ENCODE measurements around the gene PROSER3. TPM values are rescaled to one million over a fixed set of nuclear protein-coding genes. Genes with fewer than 3 reads are reported as not detected.

PROSER3 gene
- total RNA-seq, 6 experiments from 2014 or later: 3.9 to 5.5 (median 4.7) TPM

DNA sequence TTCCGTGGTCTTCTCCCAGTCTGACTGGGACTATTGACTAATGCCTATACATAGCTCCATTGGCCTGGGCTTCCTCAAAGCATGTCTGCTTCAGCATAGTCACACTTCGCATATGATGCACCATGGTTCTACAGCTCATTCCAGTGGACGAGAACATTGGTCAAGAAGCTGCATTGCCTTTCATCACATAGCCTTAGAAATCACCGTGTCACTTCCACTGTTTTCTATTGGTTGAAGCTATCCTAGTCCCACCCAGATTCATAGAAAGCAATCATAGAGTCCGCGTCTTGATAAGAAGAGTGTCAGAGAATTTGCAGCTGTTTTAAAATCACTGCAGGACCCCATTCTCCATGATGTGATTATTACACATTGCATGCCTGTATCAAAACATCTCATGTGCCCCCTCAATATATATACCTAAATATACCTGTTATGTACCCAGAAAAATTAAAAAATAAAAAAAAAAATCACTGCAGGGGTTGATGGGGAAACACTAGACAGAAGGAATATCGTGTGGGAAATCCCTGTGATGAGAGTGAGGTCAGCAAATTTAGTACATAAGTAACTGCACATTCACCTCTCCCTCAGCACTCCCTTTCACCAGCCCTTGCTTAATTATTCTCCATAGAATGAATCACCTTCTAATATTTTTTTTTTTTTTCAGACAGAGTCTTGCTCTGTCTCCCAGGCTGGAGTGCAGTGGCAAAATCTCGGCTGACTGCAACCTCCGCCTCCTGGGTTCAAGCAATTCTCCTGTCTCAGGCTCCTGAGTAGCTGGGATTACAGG, 15.2 kb downstream of the PROSER3 start:
- Histone ChIP-seq H3K4me1 (no peaks in the 10 kb centered on the region), H3K9me3 (no peaks in the 10 kb centered on the region), H3K27ac (no peak overlapping the region), H3K36me3 (no peaks in the 10 kb centered on the region), H3K27me3 (no peaks in the 10 kb centered on the region), H3K4me3 (no peak overlapping the region)
- 49% methylated on average over 8 of the region's 9 CpGs for WGBS (ENCODE audit: insufficient coverage, low coverage, low lambda C conversion rate, missing lambda C conversion rate)
- no peak for TF ChIP-seq POLR2A (IDR thresholded peaks at IDR 0.05)
- TF ChIP-seq, protein P1, sequence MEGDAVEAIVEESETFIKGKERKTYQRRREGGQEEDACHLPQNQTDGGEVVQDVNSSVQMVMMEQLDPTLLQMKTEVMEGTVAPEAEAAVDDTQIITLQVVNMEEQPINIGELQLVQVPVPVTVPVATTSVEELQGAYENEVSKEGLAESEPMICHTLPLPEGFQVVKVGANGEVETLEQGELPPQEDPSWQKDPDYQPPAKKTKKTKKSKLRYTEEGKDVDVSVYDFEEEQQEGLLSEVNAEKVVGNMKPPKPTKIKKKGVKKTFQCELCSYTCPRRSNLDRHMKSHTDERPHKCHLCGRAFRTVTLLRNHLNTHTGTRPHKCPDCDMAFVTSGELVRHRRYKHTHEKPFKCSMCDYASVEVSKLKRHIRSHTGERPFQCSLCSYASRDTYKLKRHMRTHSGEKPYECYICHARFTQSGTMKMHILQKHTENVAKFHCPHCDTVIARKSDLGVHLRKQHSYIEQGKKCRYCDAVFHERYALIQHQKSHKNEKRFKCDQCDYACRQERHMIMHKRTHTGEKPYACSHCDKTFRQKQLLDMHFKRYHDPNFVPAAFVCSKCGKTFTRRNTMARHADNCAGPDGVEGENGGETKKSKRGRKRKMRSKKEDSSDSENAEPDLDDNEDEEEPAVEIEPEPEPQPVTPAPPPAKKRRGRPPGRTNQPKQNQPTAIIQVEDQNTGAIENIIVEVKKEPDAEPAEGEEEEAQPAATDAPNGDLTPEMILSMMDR (IDR thresholded peaks at IDR 0.05): no peak
- intact Hi-C loops (cut with DNase I): no loop called here
- ATAC-seq: no peak
- no peak for DNase-seq

DNA sequence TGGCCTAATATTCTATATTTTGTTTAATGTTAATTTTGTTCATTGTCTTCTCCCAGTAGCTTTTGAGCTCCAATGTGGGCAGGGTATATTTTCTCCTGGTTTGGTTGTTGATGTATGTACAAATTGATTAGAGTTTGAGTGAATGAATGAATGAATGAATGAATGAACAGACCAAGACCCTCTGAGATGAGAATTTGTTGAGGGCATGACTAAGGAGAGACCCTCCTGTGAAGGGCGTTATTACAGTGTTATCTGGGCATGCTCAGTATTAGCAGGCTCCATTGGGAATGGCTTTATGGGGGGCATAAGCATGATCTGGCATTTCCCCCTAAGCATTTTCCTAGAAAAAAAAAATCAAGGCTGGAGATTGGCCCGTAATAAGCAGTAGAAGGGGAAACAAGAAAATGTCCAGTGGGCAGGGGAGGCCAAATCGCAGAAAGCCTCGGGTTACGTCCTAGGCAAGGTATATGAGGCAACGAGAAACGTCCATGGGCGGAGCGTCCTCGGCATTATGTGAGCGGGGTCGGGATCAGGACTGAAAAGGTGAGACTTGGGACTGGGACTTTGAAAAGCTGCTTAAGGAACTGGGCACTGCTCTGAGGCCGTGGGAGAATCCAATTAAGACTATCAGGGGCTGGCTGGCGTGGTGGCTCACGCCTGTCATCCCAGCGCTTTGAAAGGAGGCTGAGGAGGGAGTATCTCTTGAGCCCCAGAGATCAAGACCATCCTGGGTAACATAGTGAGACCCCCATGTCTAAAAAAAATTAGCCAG, 16.5 kb downstream of the PROSER3 start:
- no peaks in the 10 kb centered on the region for H3K4me1 ChIP-seq
- peak overlapping the region; percentile 73 to 81 (median 78) for H3K4me3 ChIP-seq
- no peak overlapping the region for H3K27ac ChIP-seq
- ATAC-seq (no peak), DNase-seq (no peak)
- H3K36me3 ChIP-seq: no peaks in the 10 kb centered on the region
- H3K9me3 ChIP-seq: no peaks in the 10 kb centered on the region
- 46% methylated on average over 15 of the region's 16 CpGs for WGBS (ENCODE audit: insufficient coverage, low coverage, low lambda C conversion rate, missing lambda C conversion rate)
- TF ChIP-seq, protein P1 (IDR thresholded peaks at IDR 0.05): no peak
- TF ChIP-seq POLR2A (IDR thresholded peaks at IDR 0.05): no peak
- no peaks in the 10 kb centered on the region for H3K27me3 ChIP-seq
- intact Hi-C loops (cut with DNase I): no loop called here

DNA sequence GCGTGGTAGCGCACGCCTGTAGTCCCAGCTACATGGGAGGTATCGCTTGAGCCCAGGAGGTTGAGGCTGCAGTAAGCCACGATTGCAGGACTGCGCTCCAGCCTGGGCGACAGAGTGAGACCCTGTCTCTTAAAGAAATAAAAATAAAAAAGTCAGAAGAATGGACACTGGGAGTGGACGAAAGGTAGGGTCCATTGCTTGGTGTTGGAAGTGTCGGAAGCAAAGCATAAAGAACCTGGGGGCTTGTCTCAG, 17.0 kb downstream of the PROSER3 start:
- TF ChIP-seq, protein P1 (IDR thresholded peaks at IDR 0.05): no peak
- TF ChIP-seq POLR2A (IDR thresholded peaks at IDR 0.05): no peak
- Histone ChIP-seq H3K9me3 (no peaks in the 10 kb centered on the region), H3K4me3 (peak overlapping the region; percentile 73 to 81 (median 78)), H3K27ac (no peak overlapping the region), H3K36me3 (no peaks in the 10 kb centered on the region), H3K27me3 (no peaks in the 10 kb centered on the region), H3K4me1 (no peaks in the 10 kb centered on the region)
- no peak for ATAC-seq
- no peak for DNase-seq
- intact Hi-C loops (cut with DNase I): no loop called here
- 21% methylated on average over 8 of the region's 9 CpGs for WGBS (ENCODE audit: insufficient coverage, low coverage, low lambda C conversion rate, missing lambda C conversion rate)

DNA sequence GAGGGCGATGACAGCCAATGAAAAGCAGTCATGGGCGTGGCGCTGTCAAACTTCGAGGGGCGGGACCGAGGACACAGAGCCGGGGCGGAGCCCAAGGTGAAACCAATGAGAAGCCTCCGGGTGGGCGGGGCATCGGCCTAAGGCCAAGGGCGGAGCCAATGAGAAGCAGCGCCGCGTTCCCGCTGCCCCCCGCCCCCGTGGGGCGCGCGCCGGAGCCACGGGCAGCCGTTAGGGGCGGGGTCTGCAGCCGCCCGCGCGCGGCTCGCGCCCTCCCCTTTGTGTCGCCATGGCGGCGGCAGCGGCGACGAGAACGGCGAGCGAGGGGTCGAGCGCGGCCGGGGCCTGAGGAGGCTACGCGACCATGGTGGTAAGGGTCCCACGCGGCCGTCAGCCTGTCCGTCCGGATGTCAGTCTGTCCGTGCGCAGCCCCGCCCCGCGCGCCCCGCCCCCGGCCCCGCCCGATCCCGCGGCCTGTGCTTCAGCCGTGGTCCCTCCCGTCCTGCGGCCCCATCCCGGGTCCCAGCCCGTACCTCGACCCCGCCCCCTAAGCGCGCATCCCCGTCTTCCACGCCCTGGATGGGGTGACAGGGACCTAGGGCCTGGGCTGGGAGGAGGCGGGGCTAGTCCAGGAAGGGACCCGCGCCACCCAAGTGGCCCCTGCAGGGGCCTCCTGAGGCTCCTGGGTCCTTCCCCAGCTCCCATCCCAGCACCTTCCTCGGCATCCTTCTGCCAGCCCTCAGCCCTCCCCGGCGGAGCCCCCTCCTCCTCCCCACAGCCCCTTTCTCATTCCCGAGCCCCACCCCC, 17.5 kb downstream of the PROSER3 start, which contains the start of gene ARHGAP33:
Gene ARHGAP33, plus strand, starts transcription at position 267 of the 804 bp plus-strand sequence. Its CDS starts 95 bp downstream, at position 362.
- Histone ChIP-seq H3K4me3 (peak within 1 kb of the TSS; percentile 73 to 81 (median 78)), H3K27ac (no peak within 1 kb of the TSS), H3K36me3 (no peaks in the 10 kb centered on the region), H3K9me3 (no peaks in the 10 kb centered on the region), H3K27me3 (no peaks in the 10 kb centered on the region), H3K4me1 (no peaks in the 10 kb centered on the region)
- ATAC-seq (peak; percentile 99 to 100 (median 99)), DNase-seq (peak; percentile 98 to 99 (median 99))
- intact Hi-C loops (cut with DNase I): no loop called here
- 4% methylated on average over 26 of the region's 82 CpGs for WGBS (ENCODE audit: insufficient coverage, low coverage, low lambda C conversion rate, missing lambda C conversion rate)
- TF ChIP-seq, protein P1 (IDR thresholded peaks at IDR 0.05): no peak
- no peak for TF ChIP-seq POLR2A (IDR thresholded peaks at IDR 0.05)
